HEK293 (cell line): ENCODE measurements around the gene TRAF7.
A peak's percentile ranks its signal among the peaks of the same experiment; 100 is the strongest.

Source experiments
- CTCF ChIA-PET: fragments of 350-600 bp; formaldehyde crosslinking; extraction: SDS; loops from one replicate; lab custom pipeline; 2021; ENCODE audit warnings: antibody characterized with exemption; lab: Yijun Ruan, JAX
- POLR2A ChIA-PET: fragments of 300-600 bp; formaldehyde crosslinking; extraction: SDS; loops from one replicate; lab custom pipeline; 2020; ENCODE audit warnings: antibody characterized with exemption, inconsistent platforms; lab: Yijun Ruan, JAX
- H3K27ac ChIP-seq: fragments of 200-500 bp; sonication (Bioruptor generic); 2 replicates; pipeline ENCODE4 v1.5.1; 2014; ENCODE audit warnings: low read depth, low read length, control low read depth, inconsistent platforms; ENCODE audit errors: extremely low read depth
- H3K36me3 ChIP-seq, 2 experiments: fragments of 200-500 bp in 1 of 2; sonication (Bioruptor generic) in 1 of 2; 1 replicate in 1 of 2; 2 replicates in 1 of 2; pipeline ENCODE4 v1.5.1; 2014 to 2017; ENCODE audit warnings: inconsistent platforms in 2 of 2, low read length in 2 of 2; ENCODE audit not compliant: control insufficient read depth in 2 of 2, insufficient read depth in 1 of 2
- H3K4me1 ChIP-seq: fragments of 200-500 bp; sonication (Bioruptor generic); 2 replicates; pipeline ENCODE4 v1.5.1; 2014; ENCODE audit warnings: mild to moderate bottlenecking, low read length, inconsistent platforms; ENCODE audit not compliant: control insufficient read depth, insufficient read depth
- H3K4me3 ChIP-seq: 2 replicates; pipeline ENCODE4 v1.5.1; 2011; ENCODE audit warnings: low read depth, mild to moderate bottlenecking, control low read depth, low read length, moderate library complexity
- H3K9me3 ChIP-seq: fragments of 200-500 bp; sonication (Bioruptor generic); 2 replicates; pipeline ENCODE4 v1.5.1; 2014; ENCODE audit warnings: low read depth, low read length, inconsistent platforms; ENCODE audit not compliant: control insufficient read depth, insufficient read depth
- KLF1 ChIP-seq: fragments of 450-650 bp; formaldehyde crosslinking; IDR thresholded peaks from 2 replicates; pipeline ENCODE4 v1.5.1; 2016; ENCODE audit warnings: missing biosample characterization, missing genetic modification characterization
- OSR2 ChIP-seq: fragments of 450-650 bp; formaldehyde crosslinking; IDR thresholded peaks from 2 replicates; pipeline ENCODE4 v1.5.1; 2016; ENCODE audit warnings: missing biosample characterization, missing genetic modification characterization
- RBAK ChIP-seq: fragments of 450-650 bp; formaldehyde crosslinking; IDR thresholded peaks from 2 replicates; pipeline ENCODE4 v1.5.1; 2016; ENCODE audit warnings: missing biosample characterization, missing genetic modification characterization
- SALL2 ChIP-seq: fragments of 450-650 bp; formaldehyde crosslinking; IDR thresholded peaks from 2 replicates; pipeline ENCODE4 v1.5.0; 2017; ENCODE audit warnings: missing biosample characterization, mild to moderate bottlenecking, missing genetic modification characterization, borderline replicate concordance
- ZFP37 ChIP-seq: fragments of 450-650 bp; formaldehyde crosslinking; IDR thresholded peaks from 2 replicates; pipeline ENCODE4 v1.5.1; 2016; ENCODE audit warnings: missing biosample characterization, missing genetic modification characterization
- ZFP41 ChIP-seq: fragments of 450-650 bp; formaldehyde crosslinking; IDR thresholded peaks from 2 replicates; pipeline ENCODE4 v1.5.1; 2016; ENCODE audit warnings: missing biosample characterization, missing genetic modification characterization, borderline replicate concordance
- ZIC2 ChIP-seq: fragments of 450-650 bp; formaldehyde crosslinking; IDR thresholded peaks from 2 replicates; pipeline ENCODE4 v1.5.1; 2016; ENCODE audit warnings: missing biosample characterization, missing genetic modification characterization
- ZNF10 ChIP-seq: fragments of 450-650 bp; formaldehyde crosslinking; IDR thresholded peaks from 2 replicates; pipeline ENCODE4 v1.5.1; 2017; ENCODE audit warnings: missing biosample characterization, missing genetic modification characterization
- ZNF16 ChIP-seq: fragments of 450-650 bp; formaldehyde crosslinking; IDR thresholded peaks from 2 replicates; pipeline ENCODE4 v1.5.1; 2016; ENCODE audit warnings: low read depth, missing biosample characterization, missing genetic modification characterization
- ZNF26 ChIP-seq: fragments of 450-650 bp; formaldehyde crosslinking; IDR thresholded peaks from 2 replicates; pipeline ENCODE4 v1.5.1; 2016; ENCODE audit warnings: missing biosample characterization, missing genetic modification characterization
- ZNF354C ChIP-seq: fragments of 450-650 bp; formaldehyde crosslinking; IDR thresholded peaks from 2 replicates; pipeline ENCODE4 v1.5.1; 2016; ENCODE audit warnings: missing biosample characterization, missing genetic modification characterization, low read depth, borderline replicate concordance
- ZNF473 ChIP-seq: fragments of 450-650 bp; formaldehyde crosslinking; IDR thresholded peaks from 2 replicates; pipeline ENCODE4 v1.5.1; 2017; ENCODE audit warnings: missing biosample characterization, missing genetic modification characterization
- ZNF514 ChIP-seq: fragments of 450-650 bp; formaldehyde crosslinking; IDR thresholded peaks from 2 replicates; pipeline ENCODE4 v1.5.1; 2016; ENCODE audit warnings: missing biosample characterization, missing genetic modification characterization
- ZNF558 ChIP-seq: fragments of 450-650 bp; formaldehyde crosslinking; IDR thresholded peaks from 2 replicates; pipeline ENCODE4 v1.5.1; 2016; ENCODE audit warnings: missing biosample characterization, missing genetic modification characterization
- ZNF560 ChIP-seq: fragments of 450-650 bp; formaldehyde crosslinking; IDR thresholded peaks from 2 replicates; pipeline ENCODE4 v1.5.1; 2017; ENCODE audit warnings: missing biosample characterization, missing genetic modification characterization, borderline replicate concordance
- ZNF580 ChIP-seq: fragments of 450-650 bp; formaldehyde crosslinking; IDR thresholded peaks from 2 replicates; pipeline ENCODE4 v1.5.1; 2016; ENCODE audit warnings: missing biosample characterization, missing genetic modification characterization
- ZNF704 ChIP-seq: fragments of 450-650 bp; formaldehyde crosslinking; IDR thresholded peaks from 2 replicates; pipeline ENCODE4 v1.5.1; 2016; ENCODE audit warnings: missing biosample characterization, missing genetic modification characterization
- ZNF785 ChIP-seq: fragments of 450-650 bp; formaldehyde crosslinking; IDR thresholded peaks from 2 replicates; pipeline ENCODE4 v1.5.1; 2016; ENCODE audit warnings: missing biosample characterization, missing genetic modification characterization
- ZNF791 ChIP-seq: fragments of 450-650 bp; formaldehyde crosslinking; IDR thresholded peaks from 2 replicates; pipeline ENCODE4 v1.5.1; 2016; ENCODE audit warnings: missing biosample characterization, missing genetic modification characterization
- TF ChIP-seq, protein P1 (sequence below): fragments of 450-650 bp; formaldehyde crosslinking; IDR thresholded peaks from 2 replicates; pipeline ENCODE4 v1.5.1; 2016; ENCODE audit warnings: missing biosample characterization, missing genetic modification characterization

TRAF7 gene

DNA sequence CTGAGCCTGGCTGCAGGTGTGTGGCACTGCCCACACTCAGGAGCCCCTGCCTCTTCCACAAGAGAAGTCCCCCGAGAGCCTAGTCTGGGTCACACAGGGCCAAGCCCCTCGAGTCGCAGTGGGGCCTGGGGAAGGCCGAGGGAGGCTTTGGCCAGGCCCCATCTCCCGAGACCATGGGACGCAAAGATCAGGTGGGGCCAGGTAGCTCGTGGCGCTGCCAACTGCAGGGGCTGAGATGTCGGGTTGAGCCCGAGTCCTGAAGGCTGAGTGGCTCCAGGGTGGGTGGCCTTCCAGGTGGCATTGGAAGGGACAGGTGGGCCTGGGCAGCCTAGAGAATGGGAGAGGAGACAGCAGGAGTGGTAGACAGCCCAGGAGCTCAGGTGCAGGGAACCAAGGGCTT, 6.3 kb downstream of the TRAF7 start:
- no peaks in the 10 kb centered on the region for H3K9me3 ChIP-seq
- H3K36me3 ChIP-seq = peaks cover 0 to 19% of the 10 kb centered on the region in 2 experiments; a peak in 2 of 3 replicates
- TF ChIP-seq ZNF785 (tag by site-specific recombination) = no peak
- TF ChIP-seq ZNF10 (tag by site-specific recombination) = no peak
- TF ChIP-seq ZNF514 (tag by site-specific recombination) = no peak
- TF ChIP-seq ZNF26 (tag by site-specific recombination) = no peak
- TF ChIP-seq ZFP41 (tag by site-specific recombination) = no peak
- TF ChIP-seq ZNF791 = no peak
- no peak for TF ChIP-seq ZNF473 (tag by site-specific recombination)
- TF ChIP-seq ZNF560 (tag by site-specific recombination) = no peak
- TF ChIP-seq ZNF354C = no peak
- no peak for TF ChIP-seq OSR2
- TF ChIP-seq ZNF558 (tag by site-specific recombination) = no peak
- TF ChIP-seq ZNF580 (tag by site-specific recombination) = no peak
- no peak for TF ChIP-seq ZFP37
- no peak for TF ChIP-seq RBAK (tag by site-specific recombination)
- ChIA-PET POLR2A (interaction anchor here (1.2 kb wide), 1 partner anchor 11 kb away, joined by 3 read pairs; no protein-coding TSS in a partner anchor), CTCF (interaction anchor here (0.7 to 1.9 kb wide), 2 partner anchors 8 to 10 kb away, joined by 3 to 7 read pairs; no protein-coding TSS in a partner anchor)
- H3K4me1 ChIP-seq = no peaks in the 10 kb centered on the region
- no peak overlapping the region for H3K4me3 ChIP-seq
- H3K27ac ChIP-seq = no peak overlapping the region

- H3K36me3 ChIP-seq = peaks cover 0 to 26% of the 10 kb centered on the region in 2 experiments; a peak in 2 of 3 replicates
- H3K4me1 ChIP-seq = no peaks in the 10 kb centered on the region
- TF ChIP-seq ZIC2 (tag by site-specific recombination) = peak; percentile 98
- TF ChIP-seq ZNF704 (tag by site-specific recombination) = no peak
- CTCF ChIA-PET = interaction anchor here (1.9 kb wide), 1 partner anchor 10 kb away, joined by 7 read pairs; no protein-coding TSS in a partner anchor
- no peaks in the 10 kb centered on the region for H3K9me3 ChIP-seq
- H3K4me3 ChIP-seq = no peak overlapping the region
- POLR2A ChIA-PET = interaction anchor here (1.2 kb wide), 1 partner anchor 10 kb away, joined by 3 read pairs; no protein-coding TSS in a partner anchor
- H3K27ac ChIP-seq = no peak overlapping the region
Observed at GRCh38 chr16:2162676-2163118, 7.1 kb downstream of the TRAF7 start.

GRCh38 chr16:2163211-2163881, 7.8 kb downstream of the TRAF7 start:
- Histone ChIP-seq H3K9me3 (no peaks in the 10 kb centered on the region), H3K27ac (no peak overlapping the region), H3K36me3 (peaks cover 0 to 29% of the 10 kb centered on the region in 2 experiments; a peak in 2 of 3 replicates), H3K4me3 (no peak overlapping the region), H3K4me1 (no peaks in the 10 kb centered on the region)
- ChIA-PET CTCF (no interaction called here), POLR2A (interaction anchor here (1.4 kb wide), 1 partner anchor 8 kb away, joined by 9 read pairs; the partner anchor contains the start of gene TRAF7)
- TF ChIP-seq ZNF16 (tag by site-specific recombination) (no peak), KLF1 (peak; percentile 85), SALL2 (no peak)
- TF ChIP-seq, protein P1, sequence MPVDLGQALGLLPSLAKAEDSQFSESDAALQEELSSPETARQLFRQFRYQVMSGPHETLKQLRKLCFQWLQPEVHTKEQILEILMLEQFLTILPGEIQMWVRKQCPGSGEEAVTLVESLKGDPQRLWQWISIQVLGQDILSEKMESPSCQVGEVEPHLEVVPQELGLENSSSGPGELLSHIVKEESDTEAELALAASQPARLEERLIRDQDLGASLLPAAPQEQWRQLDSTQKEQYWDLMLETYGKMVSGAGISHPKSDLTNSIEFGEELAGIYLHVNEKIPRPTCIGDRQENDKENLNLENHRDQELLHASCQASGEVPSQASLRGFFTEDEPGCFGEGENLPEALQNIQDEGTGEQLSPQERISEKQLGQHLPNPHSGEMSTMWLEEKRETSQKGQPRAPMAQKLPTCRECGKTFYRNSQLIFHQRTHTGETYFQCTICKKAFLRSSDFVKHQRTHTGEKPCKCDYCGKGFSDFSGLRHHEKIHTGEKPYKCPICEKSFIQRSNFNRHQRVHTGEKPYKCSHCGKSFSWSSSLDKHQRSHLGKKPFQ (tag by site-specific recombination) = no peak
